Measurements from ENCODE around the gene KCNE4. TPM values are rescaled to one million over a fixed set of nuclear protein-coding genes. Genes with fewer than 3 reads are reported as not detected.
A peak's percentile ranks its signal among the peaks of the same experiment; 100 is the strongest.

The KCNE4 gene
- total and polyA plus RNA-seq, 9 of the 15 experiments (the other 6 are each of a cell fraction or from before 2014, with no cell fraction given): not detected

GRCh38 chr2:223042704-223043118 lies 9.3 kb upstream of the KCNE4 start (continued):
- TF ChIP-seq ZNF143 (CRISPR knock-in tag; IDR thresholded peaks at IDR 0.05) (no peak), DPF2 (IDR thresholded peaks at IDR 0.05) (0 out of 2 replicates have a peak, but pooled peaks have one; percentile 30), ZNF57 (CRISPR knock-in tag; IDR thresholded peaks at IDR 0.05) (no peak), U2AF2 (optimal IDR thresholded peaks at IDR 0.05; ENCODE audit: low read depth, low read length) (no peak), ZNF639 (CRISPR knock-in tag; conservative IDR thresholded peaks at IDR 0.05 in 1 of 2, IDR thresholded peaks at IDR 0.05 in 1 of 2) (peak in 1 of 2 experiments; percentile 17; a peak in 1 of 4 replicates), STAT5A (IDR thresholded peaks at IDR 0.05; ENCODE audit: borderline replicate concordance, low read length) (no peak), NFE2 (IDR thresholded peaks at IDR 0.05; ENCODE audit: low read depth) (peak; percentile 90)

GRCh38 chr2:223043164-223043941 lies 8.6 kb upstream of the KCNE4 start:
- peak overlapping the region; percentile 57 for H3K4me2 ChIP-seq (ENCODE audit: insufficient read depth, low read length)
- peaks cover 20 to 62% of the 10 kb centered on the region in 2 experiments; a peak in 4 of 5 replicates for H3K4me1 ChIP-seq (replicated peaks in 1 of 2; ENCODE audit: control insufficient read depth in 2 of 2, insufficient read depth in 2 of 2, low read length in 2 of 2)
- ChIA-PET POLR2A (interaction anchor here (0.6 to 1.1 kb wide), 4 partner anchors 11 to 41 kb away, joined by 3 to 4 read pairs (median 3); no protein-coding TSS in a partner anchor), CTCF (ENCODE audit: low intra/inter-chr PET ratio) (no interaction called here)
- H3K36me3 ChIP-seq (ENCODE audit: control insufficient read depth, insufficient read depth, low read length): no peaks in the 10 kb centered on the region
- H3K4me3 ChIP-seq: no peak overlapping the region
- no peaks in the 10 kb centered on the region for H3K9me3 ChIP-seq (replicated peaks; ENCODE audit: control insufficient read depth, insufficient read depth, low read depth, low read length)
- no peaks in the 10 kb centered on the region for H3K79me2 ChIP-seq (ENCODE audit: control insufficient read depth, insufficient read depth, low read length)
- peak overlapping the region in 1 of 2 experiments; percentile 55; a peak in 2 of 4 replicates for H3K9ac ChIP-seq (ENCODE audit: insufficient read depth in 1 of 2, low read depth in 2 of 2, low read length in 2 of 2)
- 14% methylated on average over 7 of the region's 7 CpGs for WGBS (ENCODE audit: insufficient coverage, low coverage, missing lambda C conversion rate)
- no peaks in the 10 kb centered on the region for H3K27me3 ChIP-seq (ENCODE audit: control insufficient read depth in 2 of 2, insufficient read depth in 2 of 2, low read length in 2 of 2)
- ATAC-seq (peak; percentile 39), DNase-seq (ENCODE audit: extremely low read depth in 1 of 4, low spot score in 3 of 4) (peak in 2 of 4 experiments; percentile 16 to 58), FAIRE-seq (peak; percentile 77)
- BruUV-seq (replicated peaks): no TSS peak
- intact Hi-C loops (cut with micrococcal nuclease) (loop anchor here (5.0 kb wide), 1 partner anchor 61 kb away; no protein-coding TSS in a partner anchor), in situ Hi-C loops (cut with MboI) (no loop called here)
- H4K20me1 ChIP-seq (replicated peaks; ENCODE audit: control insufficient read depth, insufficient read depth, low read length): no peaks in the 10 kb centered on the region
- H2AFZ ChIP-seq (ENCODE audit: low read depth, low read length): peak overlapping the region; percentile 61
- H3K9me1 ChIP-seq (ENCODE audit: control insufficient read depth, insufficient read depth, low read length): no peaks in the 10 kb centered on the region
- H3K27ac ChIP-seq (ENCODE audit: extremely low read depth, low read depth, low read length): peak overlapping the region; percentile 83
